ENCODE results near the gene TBX19.
A peak's percentile ranks its signal among the peaks of the same experiment; 100 is the strongest.

TBX19 gene

DNA sequence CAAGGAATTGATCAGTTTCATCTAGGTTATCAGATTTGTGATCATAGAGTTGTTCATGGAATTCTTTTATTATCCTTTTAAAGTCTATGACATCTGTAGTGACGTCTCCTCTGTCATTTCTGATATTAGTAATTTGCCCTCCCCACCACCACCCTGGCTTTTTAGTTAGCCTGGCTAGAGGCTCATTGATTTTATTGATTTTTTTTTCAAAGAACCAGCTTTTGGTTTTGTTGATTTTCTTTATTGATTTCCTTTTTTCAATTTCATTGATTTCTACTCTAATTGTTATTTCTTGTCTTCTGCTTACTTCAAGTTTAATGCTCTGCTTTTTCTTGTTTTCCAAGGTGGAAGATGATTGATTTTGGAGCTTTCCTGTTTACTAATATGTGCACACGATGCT lies 23.3 kb upstream of the TBX19 start:
- TF ChIP-seq, protein P1, sequence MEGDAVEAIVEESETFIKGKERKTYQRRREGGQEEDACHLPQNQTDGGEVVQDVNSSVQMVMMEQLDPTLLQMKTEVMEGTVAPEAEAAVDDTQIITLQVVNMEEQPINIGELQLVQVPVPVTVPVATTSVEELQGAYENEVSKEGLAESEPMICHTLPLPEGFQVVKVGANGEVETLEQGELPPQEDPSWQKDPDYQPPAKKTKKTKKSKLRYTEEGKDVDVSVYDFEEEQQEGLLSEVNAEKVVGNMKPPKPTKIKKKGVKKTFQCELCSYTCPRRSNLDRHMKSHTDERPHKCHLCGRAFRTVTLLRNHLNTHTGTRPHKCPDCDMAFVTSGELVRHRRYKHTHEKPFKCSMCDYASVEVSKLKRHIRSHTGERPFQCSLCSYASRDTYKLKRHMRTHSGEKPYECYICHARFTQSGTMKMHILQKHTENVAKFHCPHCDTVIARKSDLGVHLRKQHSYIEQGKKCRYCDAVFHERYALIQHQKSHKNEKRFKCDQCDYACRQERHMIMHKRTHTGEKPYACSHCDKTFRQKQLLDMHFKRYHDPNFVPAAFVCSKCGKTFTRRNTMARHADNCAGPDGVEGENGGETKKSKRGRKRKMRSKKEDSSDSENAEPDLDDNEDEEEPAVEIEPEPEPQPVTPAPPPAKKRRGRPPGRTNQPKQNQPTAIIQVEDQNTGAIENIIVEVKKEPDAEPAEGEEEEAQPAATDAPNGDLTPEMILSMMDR (IDR thresholded peaks at IDR 0.05; ENCODE audit: unreplicated experiment in 3 of 3), result no peak
- peaks cover 30% of the 10 kb centered on the region for H3K4me1 Mint-ChIP-seq

DNA sequence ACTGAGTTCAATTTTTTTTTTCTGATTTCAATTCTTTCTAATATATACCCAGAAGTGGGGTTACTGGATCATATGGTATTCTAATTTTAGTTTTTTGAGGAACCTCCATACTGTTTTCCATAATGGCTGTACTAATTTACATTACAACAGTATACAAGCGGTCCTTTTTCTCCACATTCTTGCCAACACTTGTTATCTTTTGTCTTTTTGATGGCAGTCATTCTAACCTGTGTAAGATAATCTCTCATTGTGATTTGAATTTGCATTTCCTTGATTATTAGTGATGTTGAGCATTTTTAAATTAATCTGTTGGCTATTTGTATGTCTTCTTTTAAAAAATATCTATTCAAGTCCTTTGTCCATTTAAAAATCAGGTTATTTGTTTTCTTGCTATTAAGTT lies 21.1 kb upstream of the TBX19 start:
- H3K4me3 Mint-ChIP-seq, result no peak overlapping the region
- H3K27me3 Mint-ChIP-seq (ENCODE audit: low read depth), result no peaks in the 10 kb centered on the region
- H3K4me1 Mint-ChIP-seq, result peaks cover 26% of the 10 kb centered on the region
- TF ChIP-seq, protein P1 (IDR thresholded peaks at IDR 0.05; ENCODE audit: unreplicated experiment in 3 of 3), result no peak
- peaks cover 32% of the 10 kb centered on the region for H3K9me3 Mint-ChIP-seq
- H3K36me3 Mint-ChIP-seq (ENCODE audit: low read depth), result peaks cover 69% of the 10 kb centered on the region
- H3K27ac Mint-ChIP-seq, result no peak overlapping the region

More for the DNA sequence above, 23.3 kb upstream of the TBX19 start:
- peaks cover 30% of the 10 kb centered on the region for H3K9me3 Mint-ChIP-seq
- no peak overlapping the region for H3K4me3 Mint-ChIP-seq
- peaks cover 67% of the 10 kb centered on the region for H3K36me3 Mint-ChIP-seq (ENCODE audit: low read depth)
- H3K27me3 Mint-ChIP-seq (ENCODE audit: low read depth), result no peaks in the 10 kb centered on the region
- H3K27ac Mint-ChIP-seq, result no peak overlapping the region

DNA sequence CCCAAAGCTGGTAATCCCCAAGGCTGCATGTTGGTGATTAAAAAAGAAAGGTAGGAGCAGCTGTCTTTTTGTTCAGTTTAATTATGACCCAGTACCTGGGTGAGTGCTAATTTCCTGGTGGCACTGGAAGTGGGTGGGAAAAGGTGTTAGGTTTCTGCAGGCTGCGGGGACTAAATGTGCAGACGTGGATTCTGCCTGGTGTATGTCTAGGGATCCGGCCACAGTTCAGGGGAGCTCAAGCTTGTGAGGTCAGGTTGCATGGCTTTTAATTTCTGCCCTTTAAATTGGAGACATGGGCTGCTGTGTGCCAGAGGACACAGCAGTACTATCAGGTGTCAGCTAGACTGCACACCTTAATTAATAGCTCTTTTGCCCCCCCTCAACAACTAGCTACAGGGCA lies 20.3 kb upstream of the TBX19 start:
- Mint-ChIP-seq H3K36me3 (ENCODE audit: low read depth) (peaks cover 61% of the 10 kb centered on the region), H3K4me3 (no peak overlapping the region), H3K27me3 (ENCODE audit: low read depth) (no peaks in the 10 kb centered on the region), H3K4me1 (peaks cover 26% of the 10 kb centered on the region), H3K27ac (peak overlapping the region in 1 of 3 experiments; percentile 7), H3K9me3 (peaks cover 29% of the 10 kb centered on the region)
- TF ChIP-seq, protein P1 (IDR thresholded peaks at IDR 0.05; ENCODE audit: unreplicated experiment in 3 of 3), result no peak

DNA sequence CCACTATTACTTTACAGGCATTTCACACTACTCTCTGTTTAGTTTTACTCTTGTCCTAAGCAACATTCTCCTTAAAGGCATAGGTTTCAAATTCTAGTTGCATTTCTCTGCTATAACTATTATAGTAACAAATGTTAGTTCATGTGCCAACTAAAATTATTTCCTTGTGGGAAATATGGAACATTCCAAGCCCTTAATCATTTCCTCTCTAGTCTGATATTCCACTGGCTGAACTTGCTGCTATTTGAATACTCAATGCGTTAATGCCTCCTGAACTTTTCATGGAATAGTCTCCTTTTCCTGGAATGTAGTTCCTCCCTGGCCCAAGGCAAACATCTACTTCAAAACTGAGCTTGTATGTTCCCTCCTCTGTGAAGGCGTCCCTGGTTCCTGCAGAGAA lies 19.3 kb upstream of the TBX19 start:
- H3K36me3 Mint-ChIP-seq (ENCODE audit: low read depth), result peaks cover 53% of the 10 kb centered on the region
- TF ChIP-seq, protein P1 (IDR thresholded peaks at IDR 0.05; ENCODE audit: unreplicated experiment in 3 of 3), result no peak
- H3K4me3 Mint-ChIP-seq, result no peak overlapping the region
- H3K27me3 Mint-ChIP-seq (ENCODE audit: low read depth), result no peaks in the 10 kb centered on the region
- H3K4me1 Mint-ChIP-seq, result peaks cover 26% of the 10 kb centered on the region
- peaks cover 22% of the 10 kb centered on the region for H3K9me3 Mint-ChIP-seq
- H3K27ac Mint-ChIP-seq, result peak overlapping the region; percentile 17 to 46 (median 40)

DNA sequence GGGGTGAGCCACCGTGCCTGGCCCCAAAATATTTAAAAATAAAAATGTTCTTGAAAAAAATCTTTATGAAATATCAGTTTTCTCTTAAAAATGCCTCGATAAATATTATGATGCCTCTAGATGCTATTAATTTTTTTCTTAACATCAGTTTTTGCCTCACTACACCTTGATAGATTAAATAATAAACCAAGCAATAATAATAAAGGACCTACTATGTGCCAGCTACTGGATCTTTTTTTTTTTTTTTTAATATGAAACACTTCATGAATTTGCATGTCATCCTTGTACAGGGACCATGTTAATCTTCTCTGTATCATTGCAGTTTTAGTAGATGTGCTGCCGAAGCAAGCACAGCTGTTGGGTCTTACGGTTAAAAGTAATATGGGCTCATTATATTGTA lies 17.5 kb upstream of the TBX19 start:
- Mint-ChIP-seq H3K4me1 (peaks cover 26% of the 10 kb centered on the region), H3K4me3 (no peak overlapping the region), H3K27ac (no peak overlapping the region), H3K27me3 (ENCODE audit: low read depth) (no peaks in the 10 kb centered on the region), H3K9me3 (peaks cover 8% of the 10 kb centered on the region), H3K36me3 (ENCODE audit: low read depth) (peaks cover 37% of the 10 kb centered on the region)
- TF ChIP-seq, protein P1 (IDR thresholded peaks at IDR 0.05; ENCODE audit: unreplicated experiment in 3 of 3), result no peak

DNA sequence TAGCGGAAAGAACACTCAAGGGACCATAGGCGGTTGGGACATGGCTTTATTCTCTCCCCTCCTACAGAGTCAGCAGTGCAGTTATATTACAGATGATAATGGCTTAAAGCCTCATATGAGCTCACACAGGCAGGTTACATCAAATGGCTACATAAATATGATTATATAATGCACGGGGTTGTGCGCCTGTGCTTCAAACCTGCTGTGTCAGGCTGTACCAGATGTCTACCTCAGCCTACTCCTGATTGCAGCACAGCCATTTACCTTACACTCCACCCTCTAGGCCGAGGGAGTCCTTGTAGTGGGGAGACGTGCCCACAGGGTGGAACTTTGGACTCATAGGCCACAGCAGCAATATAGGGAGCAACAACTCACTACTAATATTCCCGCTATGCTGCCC lies 16.4 kb upstream of the TBX19 start:
- H3K9me3 Mint-ChIP-seq, result peaks cover 4% of the 10 kb centered on the region
- no peaks in the 10 kb centered on the region for H3K27me3 Mint-ChIP-seq (ENCODE audit: low read depth)
- no peak overlapping the region for H3K27ac Mint-ChIP-seq
- peaks cover 31% of the 10 kb centered on the region for H3K36me3 Mint-ChIP-seq (ENCODE audit: low read depth)
- TF ChIP-seq, protein P1 (IDR thresholded peaks at IDR 0.05; ENCODE audit: unreplicated experiment in 3 of 3), result no peak
- peaks cover 26% of the 10 kb centered on the region for H3K4me1 Mint-ChIP-seq
- no peak overlapping the region for H3K4me3 Mint-ChIP-seq

All from nephron (organoid).